Measurements from ENCODE around the gene PRICKLE2.

The PRICKLE2 gene

DNA sequence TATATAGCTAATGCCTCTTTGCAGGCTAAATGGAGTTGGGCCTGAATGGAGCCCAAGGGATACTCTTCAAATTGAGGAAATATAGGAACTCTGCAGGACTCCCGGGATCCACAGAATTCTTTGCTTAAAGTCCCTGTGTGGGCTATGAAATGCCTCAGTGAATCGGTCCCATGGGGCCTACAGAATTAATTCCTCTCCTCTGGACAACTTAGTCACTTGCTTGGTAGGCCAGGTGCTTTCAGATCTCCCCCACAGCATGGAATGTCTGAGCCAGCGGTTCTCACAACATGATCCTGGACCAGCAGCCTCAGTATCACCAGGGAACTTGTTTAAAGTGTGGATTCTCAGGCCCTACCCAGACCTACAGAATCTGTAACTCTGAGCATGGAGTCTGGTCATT lies 15.1 kb upstream of the PRICKLE2 start:
- Histone ChIP-seq H3K4me2 (ENCODE audit: low read depth, low read length) (no peak overlapping the region), H3K27ac (ENCODE audit: low read length) (no peak overlapping the region), H3K36me3 (replicated peaks; ENCODE audit: insufficient read depth, low read length) (no peaks in the 10 kb centered on the region), H3K79me2 (ENCODE audit: low read length) (no peaks in the 10 kb centered on the region), H4K20me1 (ENCODE audit: insufficient read depth, low read length) (no peaks in the 10 kb centered on the region), H3K4me3 (ENCODE audit: low read length) (no peak overlapping the region), H3K4me1 (ENCODE audit: low read length) (no peaks in the 10 kb centered on the region), H3K9me3 (replicated peaks; ENCODE audit: insufficient read depth, low read length) (no peaks in the 10 kb centered on the region), H2AFZ (ENCODE audit: low read length) (no peak overlapping the region), H3K9me2 (replicated peaks; ENCODE audit: insufficient read depth, low read length) (no peaks in the 10 kb centered on the region), H3F3A (ENCODE audit: insufficient read depth, low read length) (no peaks in the 10 kb centered on the region), H3K9ac (ENCODE audit: low read length) (no peak overlapping the region), H3K27me3 (replicated peaks; ENCODE audit: insufficient read depth, low read length) (no peaks in the 10 kb centered on the region)
- DNase-seq = no peak
- TF ChIP-seq EZH2 (optimal IDR thresholded peaks at IDR 0.05; ENCODE audit: low read depth, low read length) (no peak), EZH2phosphoT487 (IDR thresholded peaks at IDR 0.05; ENCODE audit: low read length) (no peak)
- TF ChIP-seq, protein P1, sequence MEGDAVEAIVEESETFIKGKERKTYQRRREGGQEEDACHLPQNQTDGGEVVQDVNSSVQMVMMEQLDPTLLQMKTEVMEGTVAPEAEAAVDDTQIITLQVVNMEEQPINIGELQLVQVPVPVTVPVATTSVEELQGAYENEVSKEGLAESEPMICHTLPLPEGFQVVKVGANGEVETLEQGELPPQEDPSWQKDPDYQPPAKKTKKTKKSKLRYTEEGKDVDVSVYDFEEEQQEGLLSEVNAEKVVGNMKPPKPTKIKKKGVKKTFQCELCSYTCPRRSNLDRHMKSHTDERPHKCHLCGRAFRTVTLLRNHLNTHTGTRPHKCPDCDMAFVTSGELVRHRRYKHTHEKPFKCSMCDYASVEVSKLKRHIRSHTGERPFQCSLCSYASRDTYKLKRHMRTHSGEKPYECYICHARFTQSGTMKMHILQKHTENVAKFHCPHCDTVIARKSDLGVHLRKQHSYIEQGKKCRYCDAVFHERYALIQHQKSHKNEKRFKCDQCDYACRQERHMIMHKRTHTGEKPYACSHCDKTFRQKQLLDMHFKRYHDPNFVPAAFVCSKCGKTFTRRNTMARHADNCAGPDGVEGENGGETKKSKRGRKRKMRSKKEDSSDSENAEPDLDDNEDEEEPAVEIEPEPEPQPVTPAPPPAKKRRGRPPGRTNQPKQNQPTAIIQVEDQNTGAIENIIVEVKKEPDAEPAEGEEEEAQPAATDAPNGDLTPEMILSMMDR (IDR thresholded peaks at IDR 0.05; ENCODE audit: low read length) = no peak

DNA sequence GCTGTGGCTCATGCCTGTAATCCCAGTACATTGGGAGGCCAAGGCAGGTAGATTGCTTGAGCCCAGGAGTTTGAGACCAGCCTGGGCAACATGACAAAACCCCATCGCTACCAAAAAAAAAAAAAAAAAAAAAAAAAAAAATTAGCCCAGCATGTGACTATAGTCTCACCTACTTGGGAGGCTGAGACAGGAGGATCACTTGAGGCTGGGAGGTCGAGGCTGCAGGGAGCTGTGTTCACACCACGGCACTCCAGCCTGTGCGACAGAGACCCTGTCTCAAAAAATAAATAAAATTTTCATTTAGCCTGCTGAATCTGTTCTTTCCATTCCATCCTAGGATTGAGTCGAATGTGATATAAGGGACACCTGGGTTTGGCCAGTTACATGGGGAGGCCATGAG lies 14.6 kb upstream of the PRICKLE2 start:
- H3K9me3 ChIP-seq (replicated peaks; ENCODE audit: insufficient read depth, low read length) = no peaks in the 10 kb centered on the region
- no peaks in the 10 kb centered on the region for H3K36me3 ChIP-seq (replicated peaks; ENCODE audit: insufficient read depth, low read length)
- no peaks in the 10 kb centered on the region for H3K4me1 ChIP-seq (ENCODE audit: low read length)
- H3K27me3 ChIP-seq (replicated peaks; ENCODE audit: insufficient read depth, low read length) = no peaks in the 10 kb centered on the region
- H3K4me3 ChIP-seq (ENCODE audit: low read length) = no peak overlapping the region
- TF ChIP-seq EZH2 (optimal IDR thresholded peaks at IDR 0.05; ENCODE audit: low read depth, low read length) = no peak
- TF ChIP-seq, protein P1 (IDR thresholded peaks at IDR 0.05; ENCODE audit: low read length) = no peak
- TF ChIP-seq EZH2phosphoT487 (IDR thresholded peaks at IDR 0.05; ENCODE audit: low read length) = no peak
- no peaks in the 10 kb centered on the region for H4K20me1 ChIP-seq (ENCODE audit: insufficient read depth, low read length)
- no peak overlapping the region for H3K4me2 ChIP-seq (ENCODE audit: low read depth, low read length)
- H3K9me2 ChIP-seq (replicated peaks; ENCODE audit: insufficient read depth, low read length) = no peaks in the 10 kb centered on the region
- H3F3A ChIP-seq (ENCODE audit: insufficient read depth, low read length) = no peaks in the 10 kb centered on the region
- no peak overlapping the region for H2AFZ ChIP-seq (ENCODE audit: low read length)
- DNase-seq = no peak
- H3K79me2 ChIP-seq (ENCODE audit: low read length) = no peaks in the 10 kb centered on the region
- no peak overlapping the region for H3K27ac ChIP-seq (ENCODE audit: low read length)
- H3K9ac ChIP-seq (ENCODE audit: low read length) = no peak overlapping the region

GRCh38 chr3:64238971-64239667 lies 13.9 kb upstream of the PRICKLE2 start:
- TF ChIP-seq EZH2phosphoT487 (IDR thresholded peaks at IDR 0.05; ENCODE audit: low read length) = no peak
- TF ChIP-seq EZH2 (optimal IDR thresholded peaks at IDR 0.05; ENCODE audit: low read depth, low read length) = no peak
- TF ChIP-seq, protein P1 (IDR thresholded peaks at IDR 0.05; ENCODE audit: low read length) = no peak
- Histone ChIP-seq H3K4me1 (ENCODE audit: low read length) (no peaks in the 10 kb centered on the region), H2AFZ (ENCODE audit: low read length) (no peak overlapping the region), H3K79me2 (ENCODE audit: low read length) (no peaks in the 10 kb centered on the region), H3K27me3 (replicated peaks; ENCODE audit: insufficient read depth, low read length) (no peaks in the 10 kb centered on the region), H3K9me3 (replicated peaks; ENCODE audit: insufficient read depth, low read length) (no peaks in the 10 kb centered on the region), H3K27ac (ENCODE audit: low read length) (no peak overlapping the region), H4K20me1 (ENCODE audit: insufficient read depth, low read length) (no peaks in the 10 kb centered on the region), H3F3A (ENCODE audit: insufficient read depth, low read length) (no peaks in the 10 kb centered on the region), H3K4me2 (ENCODE audit: low read depth, low read length) (no peak overlapping the region), H3K9me2 (replicated peaks; ENCODE audit: insufficient read depth, low read length) (no peaks in the 10 kb centered on the region), H3K36me3 (replicated peaks; ENCODE audit: insufficient read depth, low read length) (no peaks in the 10 kb centered on the region), H3K9ac (ENCODE audit: low read length) (no peak overlapping the region), H3K4me3 (ENCODE audit: low read length) (no peak overlapping the region)
- DNase-seq = no peak

Data from MM.1S (cell line).